Ishikawa (cell line): ENCODE results near the gene SRRM3.
A peak's percentile ranks its signal among the peaks of the same experiment; 100 is the strongest.

ENCODE experiments used
- CEBPB ChIP-seq: IDR thresholded peaks from 2 replicates; pipeline ENCODE4 v1.6.1; 2012
- CREB1 ChIP-seq: IDR thresholded peaks from 2 replicates; pipeline ENCODE4 v1.6.1; 2012; ENCODE audit warnings: low read depth
- EGR1 ChIP-seq: IDR thresholded peaks from 2 replicates; pipeline ENCODE4 v1.6.1; 2012
- EP300 ChIP-seq: IDR thresholded peaks from 2 replicates; pipeline ENCODE4 v1.6.1; 2012; ENCODE audit warnings: borderline replicate concordance
- FOXM1 ChIP-seq: IDR thresholded peaks from 2 replicates; pipeline ENCODE4 v1.6.1; 2012; ENCODE audit warnings: low read depth, borderline replicate concordance
- NFIC ChIP-seq: IDR thresholded peaks from 2 replicates; pipeline ENCODE4 v1.6.1; 2012
- RAD21 ChIP-seq: IDR thresholded peaks from 2 replicates; pipeline ENCODE4 v1.6.1; 2012; ENCODE audit warnings: low read depth
- TAF1 ChIP-seq: IDR thresholded peaks from 2 replicates; pipeline ENCODE4 v1.6.1; 2012; ENCODE audit warnings: low read depth, mild to moderate bottlenecking
- TCF12 ChIP-seq: IDR thresholded peaks from 2 replicates; pipeline ENCODE4 v1.6.1; 2012; ENCODE audit warnings: low read depth
- TEAD4 ChIP-seq: IDR thresholded peaks from 2 replicates; pipeline ENCODE4 v1.6.1; 2012
- YY1 ChIP-seq: IDR thresholded peaks from 2 replicates; pipeline ENCODE4 v1.6.1; 2012; ENCODE audit warnings: low read depth
- ZBTB7A ChIP-seq: IDR thresholded peaks from 2 replicates; pipeline ENCODE4 v1.6.1; 2012; ENCODE audit warnings: low read depth
- TF ChIP-seq, protein P1 (sequence below): IDR thresholded peaks from 2 replicates; pipeline ENCODE4 v1.6.1; 2012; ENCODE audit warnings: low read depth, mild to moderate bottlenecking
- TF ChIP-seq, protein P2 (sequence below): IDR thresholded peaks from 2 replicates; pipeline ENCODE4 v1.6.1; 2012
- TF ChIP-seq, protein P3 (sequence below): IDR thresholded peaks from 2 replicates; pipeline ENCODE4 v1.6.1; 2012

The SRRM3 gene

DNA sequence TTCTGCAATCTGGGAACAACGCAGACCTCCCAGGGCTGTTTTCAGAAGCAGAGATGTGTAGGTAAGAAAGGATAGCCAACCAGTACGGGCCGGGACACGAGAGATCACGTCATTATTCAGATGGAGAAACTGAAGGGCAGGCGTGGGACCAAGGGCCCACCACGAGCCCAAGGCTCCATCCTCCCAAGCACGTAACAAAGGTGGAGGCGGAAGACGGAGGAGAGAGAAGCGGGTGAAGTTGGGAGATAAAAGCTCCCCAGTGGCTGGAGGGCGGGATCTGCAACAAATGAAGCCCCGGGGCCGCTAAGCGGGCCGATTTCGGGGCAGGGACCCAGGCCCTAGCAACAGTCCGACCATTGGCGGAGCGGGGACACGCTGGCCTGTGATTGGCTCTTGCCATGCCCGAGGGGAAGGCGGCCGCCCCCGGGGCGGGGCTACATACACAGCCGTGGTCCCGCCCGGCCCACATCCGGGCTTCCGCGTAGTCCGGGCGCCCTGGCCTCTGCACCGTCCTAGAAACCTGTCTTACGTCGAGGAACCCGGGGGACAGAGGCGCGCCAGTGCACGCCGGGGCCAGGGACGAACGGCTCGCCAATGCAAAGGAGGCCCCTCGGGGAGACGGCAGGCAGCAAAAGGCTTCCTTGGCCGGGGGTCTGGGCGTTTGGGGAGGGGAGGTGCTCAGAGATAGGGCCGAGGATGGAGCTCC is 116.2 kb downstream of the SRRM3 start:
- TF ChIP-seq RAD21 = no peak
- TF ChIP-seq CREB1 = peak; percentile 52; the same call in 1 of the 2 replicates
- no peak for TF ChIP-seq CEBPB
- TF ChIP-seq TAF1 = peak; percentile 64; the same call in 1 of the 2 replicates
- no peak for TF ChIP-seq TCF12
- no peak; the same call in 1 of the 2 replicates for TF ChIP-seq ZBTB7A
- TF ChIP-seq, protein P1, sequence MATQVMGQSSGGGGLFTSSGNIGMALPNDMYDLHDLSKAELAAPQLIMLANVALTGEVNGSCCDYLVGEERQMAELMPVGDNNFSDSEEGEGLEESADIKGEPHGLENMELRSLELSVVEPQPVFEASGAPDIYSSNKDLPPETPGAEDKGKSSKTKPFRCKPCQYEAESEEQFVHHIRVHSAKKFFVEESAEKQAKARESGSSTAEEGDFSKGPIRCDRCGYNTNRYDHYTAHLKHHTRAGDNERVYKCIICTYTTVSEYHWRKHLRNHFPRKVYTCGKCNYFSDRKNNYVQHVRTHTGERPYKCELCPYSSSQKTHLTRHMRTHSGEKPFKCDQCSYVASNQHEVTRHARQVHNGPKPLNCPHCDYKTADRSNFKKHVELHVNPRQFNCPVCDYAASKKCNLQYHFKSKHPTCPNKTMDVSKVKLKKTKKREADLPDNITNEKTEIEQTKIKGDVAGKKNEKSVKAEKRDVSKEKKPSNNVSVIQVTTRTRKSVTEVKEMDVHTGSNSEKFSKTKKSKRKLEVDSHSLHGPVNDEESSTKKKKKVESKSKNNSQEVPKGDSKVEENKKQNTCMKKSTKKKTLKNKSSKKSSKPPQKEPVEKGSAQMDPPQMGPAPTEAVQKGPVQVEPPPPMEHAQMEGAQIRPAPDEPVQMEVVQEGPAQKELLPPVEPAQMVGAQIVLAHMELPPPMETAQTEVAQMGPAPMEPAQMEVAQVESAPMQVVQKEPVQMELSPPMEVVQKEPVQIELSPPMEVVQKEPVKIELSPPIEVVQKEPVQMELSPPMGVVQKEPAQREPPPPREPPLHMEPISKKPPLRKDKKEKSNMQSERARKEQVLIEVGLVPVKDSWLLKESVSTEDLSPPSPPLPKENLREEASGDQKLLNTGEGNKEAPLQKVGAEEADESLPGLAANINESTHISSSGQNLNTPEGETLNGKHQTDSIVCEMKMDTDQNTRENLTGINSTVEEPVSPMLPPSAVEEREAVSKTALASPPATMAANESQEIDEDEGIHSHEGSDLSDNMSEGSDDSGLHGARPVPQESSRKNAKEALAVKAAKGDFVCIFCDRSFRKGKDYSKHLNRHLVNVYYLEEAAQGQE = no peak
- no peak for TF ChIP-seq YY1
- TF ChIP-seq, protein P2, sequence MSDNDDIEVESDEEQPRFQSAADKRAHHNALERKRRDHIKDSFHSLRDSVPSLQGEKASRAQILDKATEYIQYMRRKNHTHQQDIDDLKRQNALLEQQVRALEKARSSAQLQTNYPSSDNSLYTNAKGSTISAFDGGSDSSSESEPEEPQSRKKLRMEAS = peak; percentile 64
- TF ChIP-seq, protein P3, sequence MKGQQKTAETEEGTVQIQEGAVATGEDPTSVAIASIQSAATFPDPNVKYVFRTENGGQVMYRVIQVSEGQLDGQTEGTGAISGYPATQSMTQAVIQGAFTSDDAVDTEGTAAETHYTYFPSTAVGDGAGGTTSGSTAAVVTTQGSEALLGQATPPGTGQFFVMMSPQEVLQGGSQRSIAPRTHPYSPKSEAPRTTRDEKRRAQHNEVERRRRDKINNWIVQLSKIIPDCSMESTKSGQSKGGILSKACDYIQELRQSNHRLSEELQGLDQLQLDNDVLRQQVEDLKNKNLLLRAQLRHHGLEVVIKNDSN = 0 out of 2 replicates have a peak, but pooled peaks have one; percentile 6
- TF ChIP-seq EGR1 = no peak
- TF ChIP-seq TEAD4 = peak; percentile 35; the same call in 1 of the 2 replicates
- no peak for TF ChIP-seq NFIC
- TF ChIP-seq FOXM1 = no peak

DNA sequence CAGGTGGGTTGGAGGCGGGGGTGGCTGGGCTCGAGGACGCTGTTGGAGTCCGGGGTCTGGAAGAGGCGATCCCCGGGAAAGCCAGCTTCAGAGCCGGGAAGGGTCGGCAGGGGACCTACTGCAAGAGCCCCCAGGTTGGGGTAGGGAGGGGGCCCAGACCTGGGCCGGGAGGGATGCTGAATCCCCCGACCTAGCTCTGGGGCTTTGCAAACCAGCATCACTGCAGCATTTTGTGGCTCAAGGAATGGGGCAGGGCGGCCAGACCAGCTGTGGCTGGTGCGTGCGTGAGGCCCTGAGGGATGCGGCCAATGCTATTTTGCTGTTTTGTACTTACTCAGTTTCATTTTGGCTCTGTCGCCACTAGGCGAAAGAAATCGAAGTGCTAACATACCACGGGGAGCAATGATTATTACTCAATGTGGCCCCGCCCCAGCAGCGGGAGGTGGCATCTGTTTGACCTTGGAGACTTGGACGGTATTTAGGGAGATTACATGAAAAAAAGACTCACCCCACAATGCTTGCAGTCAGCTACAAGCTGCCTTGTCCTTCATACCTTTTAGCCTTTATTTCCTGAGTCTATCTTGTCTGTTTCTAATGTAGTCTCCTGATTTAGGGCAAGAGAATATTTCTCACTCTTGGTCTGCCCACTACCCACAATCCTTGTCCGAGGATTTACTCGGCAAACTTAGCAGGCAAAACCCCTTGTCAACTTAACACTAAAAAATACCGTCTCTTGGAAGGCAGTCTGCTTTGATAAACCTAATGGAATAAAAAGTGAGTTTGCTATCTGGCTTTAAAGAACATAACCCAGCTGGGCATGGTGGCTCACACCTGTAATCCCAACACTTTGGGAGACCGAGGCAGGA is 117.0 kb downstream of the SRRM3 start:
- TF ChIP-seq FOXM1 (0 out of 2 replicates have a peak, but pooled peaks have one; percentile 24), TEAD4 (peak; percentile 49; the same call in 1 of the 2 replicates), TAF1 (no peak), NFIC (peak; percentile 39), TCF12 (peak; percentile 57; the same call in 1 of the 2 replicates), YY1 (no peak), EP300 (no peak), ZBTB7A (no peak), EGR1 (no peak), CEBPB (peak; percentile 84), CREB1 (no peak), RAD21 (peak; percentile 19; the same call in 1 of the 2 replicates)
- TF ChIP-seq, protein P3 = no peak
- TF ChIP-seq, protein P1 = no peak
- TF ChIP-seq, protein P2 = 0 out of 2 replicates have a peak, but pooled peaks have one; percentile 24

DNA sequence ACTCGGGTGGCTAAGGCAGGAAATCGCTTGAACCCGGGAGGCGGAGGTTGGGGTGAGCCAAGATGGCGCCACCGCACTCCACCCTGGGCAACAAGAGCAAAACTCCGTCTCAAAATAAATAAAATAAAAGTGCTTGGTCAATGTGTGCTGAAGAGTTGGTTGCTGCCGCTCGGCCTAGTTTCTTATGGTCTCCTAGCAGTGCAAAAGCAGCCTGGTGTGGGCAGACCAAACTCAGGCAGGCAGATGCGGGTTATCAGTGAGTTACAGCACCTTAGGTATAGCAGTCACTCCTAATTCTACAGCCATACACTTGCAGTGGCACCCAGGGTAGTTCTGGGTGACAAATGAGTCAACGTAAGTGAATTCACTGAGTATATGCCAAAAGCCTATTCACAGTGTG is 123.4 kb downstream of the SRRM3 start:
- TF ChIP-seq, protein P1 = no peak
- TF ChIP-seq FOXM1 (no peak), EP300 (no peak), CREB1 (no peak), CEBPB (no peak), RAD21 (no peak), TAF1 (no peak), EGR1 (no peak), YY1 (no peak), NFIC (no peak), TCF12 (no peak), TEAD4 (no peak), ZBTB7A (no peak)
- TF ChIP-seq, protein P2 = no peak
- TF ChIP-seq, protein P3 = no peak
